Stimulated activated naive CD8-positive, alpha-beta T cell treated with anti-CD3 and anti-CD28 coated beads, Interleukin-15, Interleukin-2, amounts not matched to agents 100 U/mL and 50 U/mL, for 24 hours (primary cell): Measurements from ENCODE around the gene DNHD1.
"Not testable (repeated sequence)": the region's sequence is repeated elsewhere in the genome, so short reads cannot be mapped to it uniquely, and the experiment has no call there.

ENCODE experiments used
- ATAC-seq: fragments of 150-1000 bp; cut with Tn5 transposase; one replicate; pipeline ENCODE4 v1.10.0; 2021
- DNase-seq: peaks from one replicate; pipeline ENCODE4 v3.0.0; 2021

Gene DNHD1

GRCh38 chr11:6480299-6480914, 16.7 kb upstream of the DNHD1 start:
- ATAC-seq (no peak), DNase-seq (no peak)

GRCh38 chr11:6481012-6481923, 15.8 kb upstream of the DNHD1 start, which contains the start of the genes ARFIP2 and TIMM10B:
Gene ARFIP2, minus strand, starts transcription at chr11:6481331. Its CDS starts 910 bp downstream, at chr11:6480421.
Gene TIMM10B, plus strand, starts transcription at chr11:6481501. Its CDS starts 16 bp downstream, at chr11:6481517.
- DNase-seq (peak; percentile 98), ATAC-seq (peak; percentile 99)

GRCh38 chr11:6481924-6482275, 15.2 kb upstream of the DNHD1 start:
- ATAC-seq, result no peak
- no peak for DNase-seq

GRCh38 chr11:6482441-6482840, 14.6 kb upstream of the DNHD1 start:
- no peak for DNase-seq
- ATAC-seq, result no peak

GRCh38 chr11:6483015-6483414, 14.1 kb upstream of the DNHD1 start:
- no peak for ATAC-seq

GRCh38 chr11:6485661-6486060, 11.4 kb upstream of the DNHD1 start:
- ATAC-seq (no peak), DNase-seq (no peak)

More at GRCh38 chr11:6483015-6483414, 14.1 kb upstream of the DNHD1 start:
- no peak for DNase-seq

- no peak for ATAC-seq
- DNase-seq, result no peak
Measured at GRCh38 chr11:6486256-6486655, 10.8 kb upstream of the DNHD1 start.

GRCh38 chr11:6486938-6487337, 10.1 kb upstream of the DNHD1 start:
- ATAC-seq (no peak), DNase-seq (no peak)

GRCh38 chr11:6488342-6488741, 8.7 kb upstream of the DNHD1 start:
- no peak for DNase-seq
- ATAC-seq, result no peak

GRCh38 chr11:6488821-6489220, 8.3 kb upstream of the DNHD1 start:
- no peak for DNase-seq
- no peak for ATAC-seq

GRCh38 chr11:6489306-6489705, 7.8 kb upstream of the DNHD1 start:
- DNase-seq, result no peak
- no peak for ATAC-seq

GRCh38 chr11:6498121-6498520, 1.0 kb downstream of the DNHD1 start:
- DNase-seq (no peak), ATAC-seq (no peak)

GRCh38 chr11:6498544-6498943, 1.5 kb downstream of the DNHD1 start:
- DNase-seq (no peak), ATAC-seq (peak; percentile 30)

GRCh38 chr11:6502382-6502781, 5.3 kb downstream of the DNHD1 start:
- no peak for ATAC-seq
- no peak for DNase-seq

- no peak for DNase-seq
Measured at GRCh38 chr11:6504166-6504565, 7.1 kb downstream of the DNHD1 start.

GRCh38 chr11:6505577-6506240, 8.6 kb downstream of the DNHD1 start:
- peak; percentile 32 for ATAC-seq
- DNase-seq, result no peak

More at GRCh38 chr11:6504166-6504565, 7.1 kb downstream of the DNHD1 start:
- no peak for ATAC-seq

GRCh38 chr11:6516865-6517264, 19.8 kb downstream of the DNHD1 start:
- DNase-seq (no peak), ATAC-seq (no peak)

- DNase-seq, result no peak
- no peak for ATAC-seq
Measured at GRCh38 chr11:6520265-6520664, 23.2 kb downstream of the DNHD1 start.

GRCh38 chr11:6521946-6522345, 24.9 kb downstream of the DNHD1 start:
- not testable (repeated sequence) for DNase-seq, ATAC-seq

GRCh38 chr11:6523253-6523652, 26.2 kb downstream of the DNHD1 start:
- DNase-seq (no peak), ATAC-seq (peak; percentile 82)

- no peak for DNase-seq
- no peak for ATAC-seq
Measured at GRCh38 chr11:6526411-6527135, 29.5 kb downstream of the DNHD1 start.

- ATAC-seq (no peak), DNase-seq (no peak)
Measured at GRCh38 chr11:6529266-6529665, 32.2 kb downstream of the DNHD1 start.
